TTC549 (cell line): ENCODE data around the gene AADAT.
"Not testable (repeated sequence)": the region's sequence is repeated elsewhere in the genome, so short reads cannot be mapped to it uniquely, and the experiment has no call there.

Experiments
- FAIRE-seq: peaks from 2 replicates; lab custom pipeline; 2012; peaks lifted over from hg19 to GRCh38; lab: Jason Lieb, UNC

Gene AADAT

DNA sequence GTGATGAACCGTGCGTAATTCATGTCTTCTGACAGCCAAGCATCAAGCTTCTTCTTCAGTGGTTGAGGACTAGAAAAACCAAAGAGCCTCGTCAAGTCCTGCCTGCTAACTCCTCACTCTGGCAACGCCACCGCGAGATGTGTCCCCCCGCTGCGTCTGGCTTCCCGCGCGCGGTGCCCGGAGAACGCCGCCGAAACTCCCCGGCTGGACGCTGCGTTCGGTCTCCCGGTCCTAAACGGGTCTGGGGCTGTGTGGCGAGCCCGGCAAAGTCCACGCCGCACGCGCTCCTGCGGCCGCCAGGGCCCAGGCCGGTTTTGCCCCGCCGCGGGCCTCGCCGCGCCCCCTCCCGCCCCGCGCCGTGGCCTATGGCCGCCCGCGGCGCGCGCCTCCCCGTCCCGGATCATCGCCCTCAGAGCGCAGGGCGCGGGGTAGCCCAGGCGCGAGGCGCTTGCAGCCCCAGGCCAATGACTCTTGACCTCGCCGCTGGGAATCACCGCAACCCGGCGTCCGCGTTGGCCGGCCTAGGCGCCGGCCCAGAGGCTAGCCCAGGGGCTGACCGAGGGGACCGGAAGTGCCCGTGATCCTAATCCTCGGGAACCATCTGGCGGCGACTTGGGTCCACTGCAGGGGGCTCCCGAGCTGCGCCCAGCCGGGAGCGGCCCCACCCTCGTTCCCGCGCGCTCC, at the start of gene AADAT:
Gene AADAT (minus strand): TSS at position 289 of the 684 bp plus-strand sequence. CDS start 266 bp downstream, at position 23.
- FAIRE-seq = no peak

DNA sequence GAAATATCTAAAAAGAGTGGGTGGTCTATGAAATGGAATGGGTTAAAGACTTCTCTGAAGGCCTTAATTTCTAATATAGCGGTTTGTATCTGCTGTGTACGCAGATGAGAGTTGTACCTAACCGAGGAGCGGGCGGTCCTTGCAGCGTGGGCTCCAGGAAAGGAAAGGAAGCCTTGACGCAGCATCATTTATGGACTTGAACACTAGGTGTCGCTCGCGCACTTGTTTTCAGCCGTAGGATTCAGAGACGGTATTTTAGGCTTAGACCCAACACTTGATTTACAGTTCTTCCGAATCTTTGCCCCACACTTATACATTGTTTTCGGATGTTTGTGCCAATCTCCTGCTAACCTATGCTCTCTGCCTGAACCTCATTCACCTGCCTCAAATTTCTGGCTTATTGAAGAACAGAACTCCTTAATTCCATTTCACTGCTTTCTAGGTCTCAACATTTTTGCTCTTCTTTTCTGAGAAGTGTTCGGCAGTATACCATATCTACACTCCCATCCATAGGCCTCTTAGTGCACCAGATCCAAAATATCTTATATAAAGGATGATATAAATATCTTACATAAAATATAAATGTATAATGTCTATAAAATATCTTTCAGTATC, 48.9 kb upstream of the AADAT start:
- peak; percentile 34 for FAIRE-seq

DNA sequence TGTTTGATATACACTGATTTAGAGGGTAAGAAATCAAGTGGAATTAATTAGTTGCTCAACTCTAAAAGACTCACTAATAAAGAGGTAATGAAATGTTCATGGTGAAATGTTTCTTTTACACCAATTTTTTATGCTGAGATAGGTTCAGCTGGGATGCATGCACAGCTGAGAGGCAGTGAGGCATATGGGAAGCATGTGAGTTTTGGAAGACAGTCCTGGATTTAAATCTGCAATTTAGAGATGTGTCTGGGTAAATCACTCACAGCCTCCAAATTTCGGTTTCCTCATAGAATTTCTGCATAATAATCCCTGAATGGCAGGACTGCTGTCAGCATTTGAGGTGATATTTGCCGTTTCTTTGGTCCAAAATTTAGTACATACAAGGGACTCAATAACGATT, 48.2 kb upstream of the AADAT start:
- no peak for FAIRE-seq

DNA sequence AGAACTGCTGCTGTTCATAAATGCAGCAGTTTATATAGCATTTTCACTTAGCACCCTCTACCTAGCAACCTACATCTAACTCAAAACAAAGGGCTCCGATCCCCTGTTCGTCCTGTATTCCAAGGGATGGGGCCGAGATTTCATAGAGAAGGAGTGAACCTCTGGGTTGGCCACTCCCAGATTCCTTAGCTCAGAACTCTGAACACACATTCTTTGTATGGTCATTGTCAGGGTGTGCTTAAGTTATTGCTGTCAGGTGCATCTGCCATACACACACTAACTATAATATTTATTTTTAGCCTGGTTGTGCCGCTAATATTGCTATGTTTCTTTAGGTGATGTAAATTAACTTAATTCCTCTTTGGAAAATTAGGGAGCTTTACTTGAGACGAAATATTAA, 47.7 kb upstream of the AADAT start:
- no peak for FAIRE-seq

DNA sequence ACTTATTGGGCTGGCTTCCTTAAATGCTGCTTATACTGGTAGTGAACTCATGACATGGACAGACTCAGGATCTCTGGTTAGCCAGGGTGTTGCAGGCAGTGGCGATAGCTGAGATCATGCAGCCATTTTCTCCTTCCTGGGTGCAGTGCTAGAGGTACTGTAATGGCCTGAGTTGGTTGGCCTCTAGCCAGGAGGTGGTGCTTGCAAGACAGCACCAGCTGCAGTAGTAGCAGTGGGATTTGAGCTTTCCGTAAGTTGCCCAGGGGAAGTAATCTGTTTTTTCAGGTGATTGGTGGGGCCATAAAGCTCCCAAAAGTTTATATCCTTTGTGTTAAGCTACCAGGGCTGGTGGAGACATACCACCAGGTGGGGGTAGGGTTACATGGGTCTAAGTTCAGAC, 45.1 kb upstream of the AADAT start:
- FAIRE-seq = no peak

DNA sequence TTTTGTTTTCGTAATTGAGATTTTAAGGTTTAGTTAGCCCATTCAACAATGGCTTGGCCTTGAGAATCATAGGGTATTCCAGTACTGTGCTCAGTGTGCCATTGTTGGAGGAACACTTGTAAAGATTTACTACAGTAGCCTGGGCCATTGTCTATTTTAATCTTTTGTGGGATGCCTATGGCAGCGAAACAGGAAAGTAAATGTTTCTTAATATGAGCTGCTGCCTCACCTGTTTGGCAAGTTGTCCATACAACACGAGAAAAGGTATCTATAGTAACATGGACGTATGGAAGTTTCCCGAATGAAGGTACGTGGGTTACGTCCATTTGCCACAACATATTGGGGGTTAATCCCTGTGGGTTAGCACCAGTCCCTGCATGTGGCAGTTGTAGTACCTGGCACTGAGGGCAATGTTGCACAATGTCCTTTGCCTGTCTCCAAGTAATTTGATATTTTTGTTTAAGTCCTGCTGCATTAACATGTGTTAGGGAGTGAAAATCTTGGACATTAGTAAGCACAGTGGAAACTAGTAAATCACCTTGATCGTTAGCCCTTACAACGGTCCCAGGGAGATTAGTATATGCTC, 38.6 kb upstream of the AADAT start:
- no peak for FAIRE-seq

DNA sequence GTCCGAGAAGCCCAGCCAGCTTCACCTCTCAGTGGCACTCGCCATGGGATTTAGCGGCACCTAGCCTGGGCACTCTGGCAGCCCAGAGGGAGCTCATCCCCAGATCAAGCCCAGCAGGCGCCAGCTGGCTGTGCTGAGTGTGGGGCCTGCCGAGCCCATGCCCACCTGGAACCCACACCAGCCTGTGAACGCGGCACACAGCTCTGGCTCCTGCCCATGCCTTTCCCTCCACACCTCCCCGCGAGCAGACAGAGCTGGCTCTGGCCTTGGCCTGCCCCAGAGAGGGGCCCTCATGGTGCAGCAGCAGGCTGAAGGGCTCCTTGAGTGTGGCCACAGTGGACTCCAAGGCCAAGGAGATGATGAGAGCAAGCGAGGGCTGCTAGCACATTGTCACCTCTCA, 38.0 kb upstream of the AADAT start:
- FAIRE-seq = no peak

DNA sequence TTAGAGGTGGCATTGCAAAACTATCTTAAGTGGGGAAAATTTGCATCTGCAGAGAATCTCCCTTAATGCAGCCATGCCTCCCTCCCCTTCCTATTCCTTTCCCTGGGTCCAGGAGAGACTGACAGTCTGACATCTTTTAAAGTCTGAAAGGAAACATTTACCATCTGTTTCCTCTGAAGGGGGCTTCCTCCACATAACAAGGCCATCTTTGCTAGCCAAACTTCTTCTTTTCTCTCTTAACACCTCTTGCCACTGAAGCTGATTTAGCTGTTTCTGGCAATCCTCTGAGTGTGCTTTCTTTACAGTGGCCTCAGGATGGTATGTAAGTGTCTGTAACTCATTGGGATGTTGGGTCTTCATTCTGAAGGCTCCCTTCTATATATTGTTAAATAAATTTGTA, 34.6 kb upstream of the AADAT start:
- no peak for FAIRE-seq

DNA sequence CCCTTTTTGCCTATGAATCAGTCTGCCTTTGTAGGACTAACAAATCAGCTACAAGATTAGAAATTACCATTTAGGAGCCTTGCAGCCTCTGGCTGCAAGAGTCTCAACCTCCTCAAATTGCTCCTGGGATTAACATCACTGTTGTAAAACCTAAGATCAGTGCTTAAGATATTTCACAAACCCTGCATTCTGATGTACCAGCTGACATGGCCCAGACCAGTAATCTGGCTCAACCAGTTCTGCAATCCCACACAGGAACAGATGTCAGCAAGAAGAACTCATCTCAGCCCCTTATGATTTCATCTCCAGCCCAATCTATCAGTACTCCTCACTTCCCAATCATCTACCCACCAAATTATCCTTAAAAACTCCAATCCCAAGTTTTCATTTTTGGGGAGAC, 32.5 kb upstream of the AADAT start:
- FAIRE-seq = no peak

DNA sequence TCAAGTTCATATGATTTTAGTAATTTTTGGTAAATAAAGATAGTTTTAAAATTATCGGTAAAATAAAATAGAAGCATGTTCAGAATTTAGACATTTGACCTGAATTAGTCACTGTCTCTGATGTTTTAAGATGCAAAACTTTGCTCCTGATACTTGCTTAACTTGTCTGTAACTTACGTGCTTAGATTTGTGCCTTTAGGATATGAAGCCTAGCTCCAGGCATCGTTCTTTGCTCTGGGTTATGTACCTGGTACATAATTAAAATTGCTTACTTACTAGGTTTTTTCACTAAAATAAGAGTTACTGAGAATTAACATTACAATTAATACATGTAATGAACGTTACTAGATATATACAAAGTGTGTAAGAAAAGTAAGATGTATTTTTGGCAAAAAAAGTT, 24.9 kb upstream of the AADAT start:
- no peak for FAIRE-seq

DNA sequence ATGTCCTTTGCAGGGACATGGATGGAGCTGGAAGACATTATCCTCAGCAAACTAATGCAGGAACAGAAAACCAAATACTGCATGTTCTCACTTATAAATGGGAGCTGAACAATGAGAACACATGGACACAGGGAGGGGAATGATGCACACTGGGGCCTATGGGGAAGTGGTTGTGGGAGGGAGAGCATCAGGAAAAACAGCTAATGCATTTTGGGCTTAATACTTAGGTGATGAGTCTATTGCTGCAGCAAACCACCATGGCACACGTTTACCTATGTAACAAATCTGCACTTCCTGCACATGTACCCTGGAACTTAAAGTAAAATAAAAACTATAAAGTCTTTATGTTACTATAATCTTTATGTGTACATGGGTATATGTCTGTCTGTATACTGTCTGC, 24.4 kb upstream of the AADAT start:
- FAIRE-seq = not testable (repeated sequence)

DNA sequence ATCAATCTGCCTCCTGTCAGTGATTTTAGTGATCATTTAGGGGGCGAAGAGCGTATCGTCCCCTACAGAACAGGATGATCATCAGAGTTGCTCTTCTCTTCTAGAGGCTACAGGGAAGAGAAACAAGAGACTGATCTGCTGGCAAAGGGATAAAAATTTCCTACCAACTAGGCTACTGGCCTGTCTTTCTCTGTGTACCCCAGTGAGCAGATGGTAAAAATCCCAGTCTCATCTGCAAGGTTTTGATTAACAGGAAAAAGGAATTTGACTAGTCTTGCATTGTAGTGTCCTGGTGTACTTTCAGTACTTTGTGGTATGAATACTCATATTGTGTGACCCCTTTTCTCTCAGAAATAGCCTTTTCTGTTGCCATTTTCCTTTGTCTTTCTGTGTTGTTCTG, 21.8 kb upstream of the AADAT start:
- no peak for FAIRE-seq

DNA sequence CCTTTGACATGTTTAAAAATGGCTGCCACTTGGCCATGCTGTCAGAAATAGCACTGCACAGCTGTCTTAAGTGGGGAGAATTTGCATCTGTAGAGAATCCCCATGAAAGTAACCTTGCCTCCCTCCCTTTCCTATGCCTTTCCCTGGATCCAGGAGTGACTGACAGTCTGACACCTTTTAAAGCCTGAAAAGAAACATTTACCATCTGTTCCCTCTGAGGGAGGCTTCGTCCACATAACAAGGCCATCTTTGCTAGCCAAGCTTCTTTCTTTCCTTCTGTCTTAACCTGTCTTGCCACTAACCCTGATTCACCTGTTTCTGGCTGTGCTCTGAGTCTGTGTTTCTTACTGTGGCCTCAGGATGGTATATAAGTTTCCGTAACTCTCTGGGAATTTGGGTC, 21.3 kb upstream of the AADAT start:
- FAIRE-seq = no peak

DNA sequence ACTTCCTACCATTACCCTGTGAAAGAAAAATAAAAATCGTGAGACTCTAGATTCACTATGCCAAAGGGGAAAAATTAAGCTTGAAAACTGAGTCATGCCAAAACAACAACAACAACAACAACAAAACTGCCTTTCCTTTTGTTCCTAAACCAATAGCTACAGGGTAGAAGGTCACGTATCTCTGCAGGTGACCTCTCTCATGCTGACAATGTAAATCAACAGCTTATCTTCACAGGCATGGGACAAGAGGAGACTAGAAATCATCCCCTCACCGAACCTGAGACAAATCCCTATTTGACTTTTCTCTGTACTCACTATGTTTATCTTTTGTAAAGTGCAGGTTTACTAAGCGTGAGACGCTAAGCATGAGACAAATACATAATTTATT, 20.5 kb upstream of the AADAT start:
- FAIRE-seq = no peak

DNA sequence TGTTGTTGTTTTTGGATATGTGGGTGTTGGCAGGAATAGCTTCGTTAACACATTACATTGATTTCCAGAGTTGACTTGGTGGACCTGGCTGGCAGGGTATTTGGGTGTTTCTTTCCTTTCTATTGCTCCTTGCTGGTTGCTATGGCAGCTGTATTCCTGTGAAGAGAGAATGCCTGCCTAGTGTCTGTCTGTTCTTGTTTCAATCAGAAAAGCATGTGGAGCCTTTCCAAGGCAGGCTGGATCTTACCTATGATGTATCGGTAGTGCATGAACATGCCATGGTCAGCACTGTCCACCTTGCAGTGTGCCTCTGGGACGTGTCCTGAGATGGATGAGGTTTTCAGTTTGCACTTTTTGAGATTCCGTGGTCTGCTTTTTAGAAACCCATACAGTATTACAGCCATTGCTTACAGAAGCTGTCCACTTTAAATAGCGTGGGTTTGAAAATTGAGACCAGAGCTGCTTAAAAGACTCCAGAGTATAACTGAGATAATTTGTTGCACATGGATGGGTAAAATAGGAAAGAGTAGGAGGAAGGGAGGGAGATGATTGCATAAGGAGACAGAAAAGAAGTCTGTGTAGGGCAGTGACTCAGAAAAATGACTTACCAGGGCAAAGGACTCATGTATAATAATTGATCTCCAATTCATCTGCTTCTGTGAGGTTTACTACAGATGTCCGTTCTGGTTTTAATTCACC, 20.0 kb upstream of the AADAT start:
- no peak for FAIRE-seq

DNA sequence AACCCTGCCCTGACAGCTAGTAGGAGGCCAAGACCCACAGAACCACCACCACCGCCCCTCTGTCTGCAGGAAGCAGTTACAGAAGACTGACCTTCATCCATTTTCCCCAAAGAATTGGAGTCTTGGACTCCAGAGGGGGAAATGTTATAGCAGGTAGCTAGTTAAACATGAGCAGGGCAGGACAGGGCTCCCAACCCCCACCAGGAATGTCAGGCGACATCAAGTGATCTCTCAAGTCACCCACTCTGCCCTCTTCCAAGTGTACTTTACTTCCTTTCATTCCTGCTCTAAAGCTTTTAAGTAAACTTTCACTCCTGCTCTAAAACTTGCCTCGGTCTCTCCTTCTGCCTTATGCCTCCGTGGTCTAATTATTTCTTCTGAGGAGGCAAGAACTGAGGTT, 17.1 kb upstream of the AADAT start:
- no peak for FAIRE-seq

DNA sequence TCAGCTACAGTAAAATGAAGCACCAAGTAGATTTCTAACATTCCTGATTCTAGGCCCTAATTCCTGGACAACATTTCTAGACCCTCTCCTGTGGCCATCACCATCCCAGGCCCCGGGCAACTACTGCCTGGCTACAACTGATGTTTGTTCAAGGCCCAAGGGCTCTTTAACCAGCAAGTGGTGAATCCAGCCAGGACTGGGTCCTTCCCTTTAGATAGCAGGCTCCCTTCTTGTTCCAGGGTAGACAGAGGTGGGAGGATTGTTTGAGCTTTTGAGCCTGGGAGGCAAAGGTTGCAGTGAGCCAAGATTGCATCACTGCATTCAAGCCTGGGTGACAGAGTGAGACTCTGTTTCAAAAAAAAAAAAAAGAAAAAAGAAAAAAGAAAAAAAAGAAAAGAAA, 12.7 kb upstream of the AADAT start:
- no peak for FAIRE-seq

DNA sequence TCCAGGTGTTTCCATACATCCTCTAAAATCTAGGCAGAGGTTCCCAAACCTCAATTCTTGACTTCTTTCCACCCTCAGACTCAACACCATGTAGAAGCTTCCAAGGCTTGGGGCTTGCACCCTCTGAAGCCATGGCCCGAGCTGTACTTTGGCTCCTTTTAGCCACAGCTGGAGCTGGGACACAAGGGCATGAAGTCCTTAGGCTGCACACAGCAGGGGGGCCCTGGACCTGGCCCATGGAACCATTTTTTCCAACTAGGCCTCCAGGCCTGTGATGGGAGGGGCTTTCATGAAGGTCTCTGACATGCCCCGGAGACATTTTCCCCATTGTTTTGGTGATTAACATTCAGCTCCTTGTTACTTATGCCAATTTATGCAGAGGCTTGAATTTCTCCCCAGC, 8.4 kb upstream of the AADAT start:
- FAIRE-seq = not testable (repeated sequence)

DNA sequence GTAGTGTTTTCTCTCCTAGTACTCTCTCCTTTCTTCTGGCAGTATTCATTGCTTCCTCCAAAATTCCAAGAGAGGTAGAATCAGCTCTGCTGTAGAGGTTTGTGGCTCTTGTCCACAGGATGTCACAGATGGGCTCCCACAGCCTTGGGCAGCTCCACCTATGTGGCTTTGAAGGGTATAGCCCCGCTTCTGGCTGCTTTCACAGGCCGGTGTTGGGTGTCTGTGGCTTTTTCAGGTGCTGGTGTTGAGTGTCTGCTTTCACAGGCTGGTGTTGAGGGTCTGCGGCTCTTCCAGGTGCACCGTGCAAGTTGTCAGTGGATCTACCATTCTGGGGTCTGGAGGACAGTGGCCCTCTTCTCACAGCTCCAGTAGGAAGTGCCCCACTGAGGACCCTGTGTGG, 7.9 kb upstream of the AADAT start:
- FAIRE-seq = no peak

DNA sequence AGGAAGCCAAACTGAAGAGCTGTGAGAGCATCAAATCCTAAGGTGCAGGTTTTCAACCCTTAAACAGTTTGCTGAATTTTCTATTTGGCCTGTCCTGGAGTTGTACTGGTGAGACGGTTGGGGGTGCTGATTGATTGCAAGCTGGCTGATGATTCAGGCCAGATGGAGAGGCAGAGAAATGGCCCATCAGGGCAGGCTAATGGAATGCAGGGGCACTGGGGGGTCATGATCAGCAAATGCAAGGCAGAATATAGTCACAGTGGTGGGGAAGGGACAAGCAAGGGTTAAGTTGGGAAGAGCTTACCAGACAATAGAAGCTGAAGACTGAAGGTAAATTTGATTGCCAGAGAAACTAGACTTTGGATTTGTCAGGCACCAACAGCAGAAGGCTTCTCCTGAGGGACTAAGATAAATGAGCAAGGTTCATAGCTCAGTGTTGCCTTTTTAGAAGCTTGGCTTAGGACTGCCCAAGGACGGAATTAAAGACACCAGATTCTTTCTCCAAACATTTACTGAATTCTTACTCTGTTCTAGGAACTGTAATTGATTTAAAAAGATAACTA, 4.3 kb upstream of the AADAT start:
- FAIRE-seq = no peak

DNA sequence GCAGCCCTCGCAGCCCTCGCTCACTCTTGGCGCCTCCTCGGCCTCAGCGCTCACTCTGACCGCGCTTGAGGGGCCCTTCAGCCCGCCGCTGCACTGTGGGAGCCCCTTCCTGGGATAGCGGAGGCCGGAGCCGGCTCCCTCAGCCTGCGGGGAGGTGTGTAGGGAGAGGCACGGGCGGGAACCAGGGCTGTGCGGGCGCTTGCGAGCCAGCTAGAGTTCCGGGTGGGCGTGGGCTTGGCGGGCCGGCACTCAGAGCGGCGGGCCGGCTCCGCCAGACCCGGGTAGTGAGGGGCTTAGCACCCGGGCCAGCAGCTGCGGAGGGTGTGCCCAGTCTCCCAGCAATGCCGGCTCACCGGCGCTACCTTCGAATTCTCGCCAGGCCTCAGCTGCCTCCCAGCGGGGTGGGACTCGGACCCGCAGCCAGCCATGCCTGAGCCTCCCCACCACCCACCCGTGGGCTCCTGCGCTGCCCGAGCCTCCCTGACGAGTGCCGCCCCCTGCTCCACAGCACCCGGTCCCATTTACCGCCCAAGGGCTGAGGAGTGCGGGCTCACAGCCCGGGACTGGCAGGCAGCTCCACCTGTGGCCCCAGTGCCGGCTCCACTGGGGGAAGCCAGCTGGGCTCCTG, 1.4 kb upstream of the AADAT start:
- FAIRE-seq = no peak

DNA sequence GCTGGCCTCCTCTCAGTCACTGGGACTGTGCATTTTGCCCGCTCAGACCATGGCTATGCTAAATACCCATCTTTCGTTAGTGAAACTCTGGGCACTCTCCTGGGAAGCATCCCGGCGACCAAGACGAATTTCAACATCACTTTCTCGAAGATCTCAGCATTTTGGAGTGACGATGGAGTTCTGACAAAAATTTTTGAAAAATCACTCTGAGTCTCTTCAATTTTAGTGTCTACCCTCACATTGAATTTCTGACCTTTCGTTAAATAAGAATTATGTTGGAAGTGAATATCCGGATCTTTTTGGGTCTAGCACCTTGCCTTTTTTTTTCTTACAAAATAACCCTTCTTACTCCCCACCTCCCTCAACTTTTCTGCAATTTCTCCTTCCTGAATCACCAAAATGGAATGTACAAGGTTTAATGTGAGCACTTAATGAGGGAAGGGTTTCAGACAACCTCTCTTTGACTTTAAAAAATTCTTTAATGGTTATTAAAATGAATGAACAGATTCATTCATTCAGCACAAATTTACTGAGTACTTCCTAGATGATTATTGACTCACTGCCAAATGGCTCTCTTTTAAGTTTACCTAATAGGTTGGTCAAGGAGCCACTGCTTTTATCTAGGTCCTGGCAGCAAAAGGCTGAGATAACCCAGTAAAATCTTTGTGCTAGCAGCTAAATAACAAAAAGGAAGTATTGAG, 746 bp upstream of the AADAT start:
- FAIRE-seq = no peak
